Kidney (tissue), 14 donors: ENCODE measurements around the gene OXER1. TPM values are rescaled to one million over a fixed set of nuclear protein-coding genes. Genes with fewer than 3 reads are reported as not detected.

Source experiments
- DNase-seq, 5 donors: peaks; one replicate each; pipeline ENCODE4 v3.0.0-alpha.2; 2013 to 2020
- FAIRE-seq: peaks from 2 replicates; lab custom pipeline; 2012; peaks lifted over from hg19 to GRCh38; lab: Jason Lieb, UNC
- H3K27ac ChIP-seq, 2 donors: one replicate each; pipeline ENCODE4 v1.7.0; 2013; ENCODE audit warnings: low read depth in 2 of 2, low read length in 2 of 2, inconsistent platforms in 1 of 2
- H3K27me3 ChIP-seq: one replicate; pipeline ENCODE4 v1.7.1; 2013; ENCODE audit warnings: low read length, inconsistent platforms; ENCODE audit not compliant: control insufficient read depth, insufficient read depth
- H3K36me3 ChIP-seq, 3 donors: one replicate each; pipeline versions ENCODE4 v1.7.0 to v1.7.1; 2013; ENCODE audit warnings: low read length in 3 of 3, control low read depth in 1 of 3, inconsistent platforms in 1 of 3; ENCODE audit not compliant: insufficient read depth in 3 of 3, control insufficient read depth in 2 of 3
- H3K4me1 ChIP-seq, 3 donors: one replicate each; pipeline versions ENCODE4 v1.7.0 to v1.7.1; 2013; ENCODE audit warnings: low read length in 3 of 3, inconsistent platforms in 1 of 3, low read depth in 1 of 3; ENCODE audit not compliant: control insufficient read depth in 2 of 3, insufficient read depth in 2 of 3
- H3K4me3 ChIP-seq, 3 donors: one replicate each; pipeline versions ENCODE4 v1.7.0 to v1.8.1; 2013; ENCODE audit warnings: low read length in 3 of 3, control low read depth in 1 of 3, inconsistent platforms in 1 of 3
- H3K9ac ChIP-seq, 3 donors: one replicate each; pipeline versions ENCODE4 v1.7.0 to v1.7.1; 2013; ENCODE audit warnings: low read length in 3 of 3, control low read depth in 1 of 3, inconsistent platforms in 1 of 3
- H3K9me3 ChIP-seq, 3 donors: one replicate each; pipeline versions ENCODE4 v1.7.0 to v1.7.1; 2013; ENCODE audit warnings: low read length in 3 of 3, control low read depth in 1 of 3, inconsistent platforms in 1 of 3; ENCODE audit not compliant: control insufficient read depth in 2 of 3, insufficient read depth in 1 of 3
- CTCF ChIP-seq: IDR thresholded peaks from 3 replicates; pipeline ENCODE4 v1.5.1; 2012; ENCODE audit warnings: mild to moderate bottlenecking, moderate library complexity, borderline replicate concordance; ENCODE audit not compliant: insufficient read depth; ENCODE audit errors: extremely low read depth
- intact Hi-C: fragments of 100-400 bp; cut with DNase I; formaldehyde crosslinking; loops from one replicate; pipeline ENCODE4 v1.11.1; 2022
- polyA plus RNA-seq: library from polyadenylated mRNA; stranded (reverse); fragments of 350-450 nt; fragmentation: Illumina TruSeq; extraction: RNeasy Lipid Tissue Mini Kit (QIAGEN cat#74804); gene quantifications from one replicate; pipeline ENCODE4 v1.2.3, GENCODE V29; 2014; ENCODE audit warnings: low read depth, low replicate concordance; ENCODE audit not compliant: insufficient read depth
- total RNA-seq: library from RNA; stranded (reverse); fragmentation: NEBNext Ultra II Directional; extraction: Animal tissue kit (Norgen Biotek cat#: 25700); gene quantifications from one replicate; pipeline ENCODE4 v1.2.1, GENCODE V29; 2021
- donor health status: control.
- donor health status: control.
- donor health status: control.
- donor health status: control.
- donor health status: control.
- donor health status: DM: yes; HTN: yes; CAD: no.
- donor health status: Normal renal cell carcinoma (clear cell type).

OXER1 gene
- total and polyA plus RNA-seq, 2 donors from 2014 or later = 2.5 to 5.4 TPM

- FAIRE-seq (no peak), DNase-seq (no peak)
- no peak for TF ChIP-seq CTCF
- intact Hi-C loops = no loop called here
- H3K9me3 ChIP-seq = no peaks in the 10 kb centered on the region
- peaks cover 0 to 20% (median 19%) of the 10 kb centered on the region in 3 donors for H3K4me1 ChIP-seq
- H3K36me3 ChIP-seq = peaks cover 0 to 2% (median 0%) of the 10 kb centered on the region in 3 donors
- no peaks in the 10 kb centered on the region for H3K27me3 ChIP-seq
- no peak overlapping the region for H3K4me3 ChIP-seq
- H3K9ac ChIP-seq = no peak overlapping the region
- H3K27ac ChIP-seq = no peak overlapping the region
Observed at GRCh38 chr2:42784204-42784880, 20.4 kb upstream of the OXER1 start.

GRCh38 chr2:42783511-42783910 is 19.6 kb upstream of the OXER1 start:
- TF ChIP-seq CTCF = no peak
- FAIRE-seq (no peak), DNase-seq (no peak)
- Histone ChIP-seq H3K27me3 (no peaks in the 10 kb centered on the region), H3K27ac (no peak overlapping the region), H3K4me1 (peaks cover 0 to 16% (median 12%) of the 10 kb centered on the region in 3 donors), H3K9me3 (no peaks in the 10 kb centered on the region), H3K4me3 (no peak overlapping the region), H3K36me3 (peaks cover 0 to 2% (median 0%) of the 10 kb centered on the region in 3 donors), H3K9ac (no peak overlapping the region)
- intact Hi-C loops = no loop called here

GRCh38 chr2:42781181-42781580 is 17.2 kb upstream of the OXER1 start:
- H3K9ac ChIP-seq = no peak overlapping the region
- intact Hi-C loops = no loop called here
- H3K4me3 ChIP-seq = no peak overlapping the region
- FAIRE-seq (no peak), DNase-seq (no peak)
- peaks cover 0 to 2% (median 0%) of the 10 kb centered on the region in 3 donors for H3K36me3 ChIP-seq
- no peak overlapping the region for H3K27ac ChIP-seq
- no peak for TF ChIP-seq CTCF
- no peaks in the 10 kb centered on the region for H3K27me3 ChIP-seq
- peaks cover 0 to 8% (median 7%) of the 10 kb centered on the region in 3 donors for H3K4me1 ChIP-seq
- no peaks in the 10 kb centered on the region for H3K9me3 ChIP-seq
